OCI-LY1 (cell line): ENCODE results near the gene AATK.

ENCODE experiments used
- CTCF ChIP-seq: fragments of 200-600 bp; sonication (generic), shearing (Covaris generic); IDR thresholded peaks from 2 replicates; pipeline ENCODE4 v1.5.1; 2017; ENCODE audit warnings: mild to moderate bottlenecking, antibody characterized with exemption, low read length, moderate library complexity, mixed read lengths
- EZH2 ChIP-seq: fragments of 200-600 bp; sonication (generic), shearing (Covaris generic); IDR thresholded peaks from 2 replicates; pipeline ENCODE4 v1.8.0; 2017; ENCODE audit warnings: borderline replicate concordance, mixed run types, mild to moderate bottlenecking, antibody characterized with exemption, low read length, moderate library complexity, mixed read lengths

DNA sequence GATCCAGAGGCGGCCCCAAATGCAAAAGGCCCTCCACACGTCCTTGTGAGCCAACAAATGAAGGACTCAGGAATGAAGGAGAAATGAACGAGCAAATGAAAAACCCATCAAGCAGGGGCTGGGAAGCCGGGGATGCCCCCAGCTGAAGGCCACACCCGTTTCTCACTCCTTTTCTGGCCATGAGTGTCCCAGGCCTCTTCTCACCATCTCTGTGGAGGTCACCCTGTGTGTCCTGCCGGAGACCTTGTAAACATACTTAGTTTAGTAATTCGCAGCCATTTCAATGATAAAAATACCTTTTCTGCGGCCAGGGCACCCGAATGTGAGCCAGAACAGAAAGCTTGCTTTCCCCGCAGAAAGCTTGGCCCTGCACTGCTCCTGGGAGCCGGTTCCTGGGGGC lies 21.1 kb upstream of the AATK start:
- TF ChIP-seq CTCF, result no peak
- no peak for TF ChIP-seq EZH2
